ENCODE results near the gene TAX1BP1. TPM values are rescaled to one million over a fixed set of nuclear protein-coding genes. Genes with fewer than 3 reads are reported as not detected.

TAX1BP1 gene
- total and polyA plus RNA-seq, 2 of the 13 experiments (the other 11 are each of a cell fraction or from before 2014, with no cell fraction given), result 95.2 to 98.9 TPM

- TF ChIP-seq BCL3 (CRISPR knock-in tag; IDR thresholded peaks at IDR 0.05) (no peak), ZNF782 (CRISPR knock-in tag; IDR thresholded peaks at IDR 0.05; ENCODE audit: borderline replicate concordance) (no peak; the same call in 1 of the 2 replicates), ZC3H4 (CRISPR knock-in tag; IDR thresholded peaks at IDR 0.05; ENCODE audit: borderline replicate concordance) (no peak), NRL (CRISPR knock-in tag; IDR thresholded peaks at IDR 0.05; ENCODE audit: borderline replicate concordance) (peak; percentile 40; the same call in 1 of the 2 replicates), RAD51 (IDR thresholded peaks at IDR 0.05; ENCODE audit: borderline replicate concordance) (no peak), ZFP36L1 (CRISPR knock-in tag; IDR thresholded peaks at IDR 0.05) (no peak), CENPX (CRISPR knock-in tag; IDR thresholded peaks at IDR 0.05) (no peak), PLRG1 (conservative IDR thresholded peaks at IDR 0.05) (no peak), CERS6 (CRISPR knock-in tag; IDR thresholded peaks at IDR 0.05) (0 out of 2 replicates have a peak, but pooled peaks have one; percentile 20), TGIF2 (CRISPR knock-in tag; IDR thresholded peaks at IDR 0.05) (0 out of 2 replicates have a peak, but pooled peaks have one; percentile 61), ATRX (CRISPR knock-in tag; IDR thresholded peaks at IDR 0.05; ENCODE audit: borderline replicate concordance) (no peak), ZNF687 (CRISPR knock-in tag; IDR thresholded peaks at IDR 0.05) (no peak; the same call in 1 of the 2 replicates), RAD21 (CRISPR knock-in tag; IDR thresholded peaks at IDR 0.05) (peak; percentile 11; the same call in 1 of the 2 replicates), ZNF709 (CRISPR knock-in tag; IDR thresholded peaks at IDR 0.05) (peak; percentile 82), MATR3 (CRISPR knock-in tag; IDR thresholded peaks at IDR 0.05) (no peak), DDIT3 (CRISPR knock-in tag; IDR thresholded peaks at IDR 0.05) (no peak), ZNF891 (CRISPR knock-in tag; IDR thresholded peaks at IDR 0.05) (no peak; the same call in 1 of the 2 replicates), KAT7 (CRISPR knock-in tag; IDR thresholded peaks at IDR 0.05; ENCODE audit: borderline replicate concordance) (peak; percentile 74; the same call in 1 of the 2 replicates), HES4 (CRISPR knock-in tag; IDR thresholded peaks at IDR 0.05; ENCODE audit: borderline replicate concordance) (peak; percentile 59; the same call in 1 of the 2 replicates), ZNF746 (CRISPR knock-in tag; IDR thresholded peaks at IDR 0.05) (peak; percentile 12; the same call in 1 of the 2 replicates), ZNF101 (CRISPR knock-in tag; IDR thresholded peaks at IDR 0.05; ENCODE audit: borderline replicate concordance, low read depth) (no peak), MBD4 (IDR thresholded peaks at IDR 0.05; ENCODE audit: borderline replicate concordance, low read length) (no peak), SNAPC2 (CRISPR knock-in tag; IDR thresholded peaks at IDR 0.05) (no peak)
Measured at GRCh38 chr7:27739909-27740448, at the start of gene TAX1BP1 (continued).
